GM19238 (cell line): Measurements from ENCODE around the gene RGL3.
A peak's percentile ranks its signal among the peaks of the same experiment; 100 is the strongest.
"Not testable (repeated sequence)": the region's sequence is repeated elsewhere in the genome, so short reads cannot be mapped to it uniquely, and the experiment has no call there.

ENCODE experiments used
- DNase-seq: peaks from one replicate; pipeline ENCODE4 v3.0.0; 2011; ENCODE audit warnings: low spot score; ENCODE audit not compliant: insufficient read length

Gene RGL3

DNA sequence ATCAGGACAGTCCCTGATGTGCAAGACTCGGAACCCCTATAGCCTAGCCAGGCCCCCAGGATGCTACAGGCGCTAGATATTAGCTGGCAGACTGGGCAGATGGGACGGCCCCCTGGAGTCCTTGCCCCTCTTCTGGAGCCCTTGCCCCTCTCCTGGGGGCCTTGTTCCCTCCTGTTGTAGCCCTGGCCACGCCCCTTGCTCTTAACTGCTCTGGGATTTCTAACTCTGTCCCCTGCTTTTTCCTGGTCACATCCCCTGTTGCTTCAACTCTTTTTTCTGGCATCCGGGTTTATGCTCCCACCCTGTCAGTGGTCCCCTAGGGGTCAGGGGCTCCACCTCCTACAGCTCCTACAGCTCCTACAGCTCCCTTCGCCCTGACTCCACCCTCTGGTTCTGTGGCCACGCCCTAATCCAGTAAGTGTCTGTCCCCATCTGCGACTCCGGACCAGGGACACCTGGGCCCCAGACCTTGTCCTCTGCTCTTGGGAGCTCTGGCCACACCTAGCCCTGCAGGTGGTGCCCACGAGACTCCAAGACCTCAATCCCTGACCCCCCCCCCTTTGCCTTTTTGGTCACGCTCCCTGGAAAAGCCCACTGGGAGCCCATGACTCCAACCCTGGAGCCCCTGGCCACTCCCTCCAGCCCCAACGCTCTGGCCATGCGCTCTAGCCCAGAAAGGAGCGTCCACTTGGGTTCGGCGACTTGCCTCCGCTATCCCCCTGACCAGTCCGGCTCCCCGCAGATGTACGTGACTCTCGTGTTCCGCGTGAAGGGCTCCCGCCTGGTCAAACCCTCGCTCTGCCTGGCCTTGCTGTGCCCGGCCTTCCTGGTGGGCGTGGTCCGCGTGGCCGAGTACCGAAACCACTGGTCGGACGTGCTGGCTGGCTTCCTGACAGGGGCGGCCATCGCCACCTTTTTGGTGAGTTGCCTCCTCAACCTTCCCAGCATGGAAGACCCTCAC lies 57.1 kb downstream of the RGL3 start:
- DNase-seq = no peak

DNA sequence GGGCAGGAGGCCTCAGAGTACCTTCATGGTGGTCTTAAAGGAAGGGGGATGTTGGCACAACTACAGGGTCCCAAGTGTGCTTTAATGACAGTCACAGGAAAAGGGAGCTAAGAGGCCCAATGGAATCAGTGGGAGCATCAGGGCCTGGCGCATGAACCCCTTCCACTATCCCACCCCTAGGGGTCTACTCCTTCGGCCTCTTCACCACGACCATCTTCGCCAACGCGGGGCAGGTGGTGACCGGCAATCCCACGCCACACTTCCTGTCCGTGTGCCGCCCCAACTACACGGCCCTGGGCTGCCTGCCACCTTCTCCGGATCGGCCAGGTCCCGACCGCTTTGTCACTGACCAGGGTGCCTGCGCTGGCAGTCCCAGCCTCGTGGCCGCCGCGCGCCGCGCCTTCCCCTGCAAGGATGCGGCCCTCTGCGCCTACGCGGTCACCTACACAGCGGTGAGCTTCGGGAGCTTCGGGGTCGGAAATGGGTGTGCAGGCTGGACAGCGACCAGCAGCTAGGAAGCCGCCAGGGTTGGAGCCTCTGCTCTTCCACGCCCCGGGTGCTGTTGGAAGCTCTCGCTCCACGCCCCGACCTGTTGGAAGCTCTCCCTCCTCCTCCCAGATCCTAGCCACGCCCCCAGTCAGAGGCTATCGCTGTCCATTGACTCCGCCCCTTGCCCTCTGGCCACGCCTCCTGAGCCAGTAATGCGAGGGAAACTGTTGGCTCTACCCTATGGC lies 57.9 kb downstream of the RGL3 start:
- DNase-seq = no peak

DNA sequence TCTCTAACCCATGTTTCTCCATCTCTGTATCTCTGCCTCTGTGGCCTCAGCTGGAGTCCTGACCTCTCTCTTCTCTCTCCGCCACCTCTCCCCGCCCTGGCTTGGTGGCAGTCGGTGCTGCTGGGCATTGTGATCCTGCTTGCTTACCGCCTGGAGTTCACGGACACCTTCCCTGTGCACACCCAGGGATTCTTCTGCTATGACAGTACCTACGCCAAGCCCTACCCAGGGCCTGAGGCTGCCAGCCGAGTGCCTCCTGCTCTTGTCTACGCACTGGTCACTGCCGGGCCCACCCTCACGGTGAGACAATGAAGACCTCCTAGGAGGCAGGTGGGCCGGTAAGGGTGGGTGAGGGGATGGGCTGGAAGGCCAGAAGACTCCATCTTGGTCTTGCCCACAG lies 59.7 kb downstream of the RGL3 start:
- DNase-seq = no peak

DNA sequence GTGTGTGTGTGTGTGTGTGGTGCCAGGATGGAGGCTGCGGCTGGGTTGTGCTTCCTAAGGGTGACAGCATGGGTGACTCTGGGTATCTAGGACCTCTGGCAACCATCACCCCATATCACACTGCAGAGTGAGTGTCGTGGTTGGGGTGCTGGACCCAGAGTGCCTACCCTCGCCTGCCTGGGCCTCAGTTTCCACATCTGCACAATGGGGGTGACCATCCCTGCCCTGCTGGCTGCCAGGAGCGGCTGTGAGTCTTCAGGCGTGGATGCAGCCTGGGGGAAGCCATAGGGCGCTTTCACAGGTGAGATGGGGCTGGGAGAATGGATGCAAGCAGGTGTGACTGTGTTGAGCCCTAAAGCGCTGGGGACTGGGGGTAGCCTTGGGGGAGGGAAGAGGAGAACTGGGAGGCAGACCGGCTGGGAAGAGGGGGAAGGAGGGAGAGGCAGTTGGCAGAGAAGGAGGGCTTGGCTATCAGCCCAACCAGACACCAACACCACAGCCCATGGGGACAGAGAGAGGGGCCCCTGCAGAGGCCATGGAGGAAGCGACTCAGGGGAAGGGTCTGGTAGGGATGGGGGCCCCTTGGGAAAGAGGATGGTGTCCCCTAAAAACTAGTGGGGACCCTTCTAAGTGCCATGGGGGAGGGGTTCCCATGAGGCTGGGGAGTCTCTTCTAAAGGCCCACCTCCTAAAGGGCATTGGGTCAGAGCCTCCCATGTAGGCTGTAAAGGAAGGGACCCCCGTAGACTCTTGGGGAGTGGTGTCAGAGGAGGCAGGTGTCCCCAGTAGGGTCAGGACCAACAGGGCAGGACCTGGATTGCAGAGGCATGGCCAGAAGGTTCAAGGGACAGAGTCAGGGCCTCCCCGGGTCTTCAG lies 62.2 kb downstream of the RGL3 start:
- no peak for DNase-seq

DNA sequence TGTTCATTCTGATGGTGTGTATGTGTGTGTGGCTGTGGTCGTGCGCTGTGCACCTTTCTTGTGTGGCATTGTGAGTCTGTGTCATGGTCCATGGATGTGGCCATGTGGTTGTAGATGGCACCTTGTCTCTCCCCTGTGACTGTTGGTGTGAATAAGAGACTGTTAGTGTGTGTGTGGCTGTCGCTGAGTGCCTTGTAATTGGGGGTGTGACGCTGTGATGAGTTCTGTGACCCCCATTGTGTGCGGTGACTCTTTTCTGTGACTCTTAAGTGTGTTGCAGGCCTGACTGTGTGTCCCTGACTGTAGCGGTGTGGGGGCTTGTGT lies 63.1 kb downstream of the RGL3 start:
- no peak for DNase-seq

DNA sequence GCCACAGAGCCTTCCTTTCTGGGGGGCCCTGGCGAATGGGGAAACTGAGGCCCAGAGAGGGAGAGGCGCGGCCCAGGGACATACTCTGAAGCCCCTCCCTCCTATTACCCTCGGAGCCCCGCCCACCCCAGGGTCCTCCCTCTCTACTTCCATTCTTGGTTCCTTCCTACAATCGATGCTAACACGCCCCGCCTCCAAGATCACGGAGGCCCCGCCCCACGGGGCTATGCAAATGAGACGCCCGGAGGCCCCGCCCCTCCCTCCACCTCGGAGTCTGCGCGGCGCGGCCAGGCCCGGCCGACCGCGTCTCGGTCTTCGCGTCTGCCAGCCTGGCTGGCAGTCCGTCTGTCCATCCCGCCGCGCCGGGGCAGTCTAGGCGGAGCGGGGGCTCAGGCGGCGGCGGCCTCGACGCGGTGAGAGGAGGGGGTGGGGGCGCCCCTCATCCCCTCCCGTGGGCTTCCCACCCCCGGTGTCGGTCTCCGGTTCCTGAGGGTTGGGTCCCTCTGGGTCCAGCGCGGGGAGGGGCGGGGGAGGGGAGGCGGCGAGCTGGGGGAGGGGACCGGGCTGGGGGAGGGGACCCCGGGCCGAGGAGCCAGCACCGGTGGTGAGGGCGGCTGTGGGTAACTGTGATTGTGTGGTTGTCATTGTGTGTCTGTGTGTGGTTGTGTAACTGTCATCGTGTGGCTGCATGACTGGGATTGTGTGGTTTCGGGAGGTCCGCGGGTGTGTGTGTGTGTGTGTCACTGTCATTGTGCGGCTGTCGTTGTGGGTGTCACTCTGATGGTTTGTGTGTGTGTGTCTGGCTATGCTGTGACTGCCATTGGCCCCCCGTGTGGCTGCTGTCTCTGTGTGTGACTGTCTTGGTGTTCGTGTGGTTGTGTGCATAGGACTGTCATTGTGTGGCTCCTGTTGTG lies 63.7 kb downstream of the RGL3 start, which contains the start of gene PLPPR2:
TSS of gene PLPPR2 (plus strand) at position 273 of the 914 bp plus-strand sequence. CDS start 2,242 bp downstream, outside the sequence.
- DNase-seq = peak; percentile 83

DNA sequence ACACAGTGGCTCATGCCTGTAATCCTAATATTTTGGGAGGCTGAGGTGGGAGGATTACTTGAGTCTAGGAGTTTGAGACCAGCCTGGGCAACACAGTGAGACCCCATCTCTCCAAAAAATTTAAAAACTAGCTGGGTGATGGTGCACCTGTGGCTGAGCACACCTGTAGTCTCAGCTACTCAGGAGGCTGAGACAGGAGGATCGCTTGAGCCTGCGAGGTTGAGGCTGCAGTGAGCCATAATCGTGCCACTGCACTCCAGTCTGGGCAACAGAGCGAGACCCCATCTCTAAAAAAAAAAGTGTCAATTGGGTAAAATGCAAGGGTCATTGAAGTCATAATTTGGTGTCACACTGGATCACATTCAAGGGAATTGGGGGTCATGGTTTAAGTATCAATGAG lies 65.0 kb downstream of the RGL3 start:
- not testable (repeated sequence) for DNase-seq

DNA sequence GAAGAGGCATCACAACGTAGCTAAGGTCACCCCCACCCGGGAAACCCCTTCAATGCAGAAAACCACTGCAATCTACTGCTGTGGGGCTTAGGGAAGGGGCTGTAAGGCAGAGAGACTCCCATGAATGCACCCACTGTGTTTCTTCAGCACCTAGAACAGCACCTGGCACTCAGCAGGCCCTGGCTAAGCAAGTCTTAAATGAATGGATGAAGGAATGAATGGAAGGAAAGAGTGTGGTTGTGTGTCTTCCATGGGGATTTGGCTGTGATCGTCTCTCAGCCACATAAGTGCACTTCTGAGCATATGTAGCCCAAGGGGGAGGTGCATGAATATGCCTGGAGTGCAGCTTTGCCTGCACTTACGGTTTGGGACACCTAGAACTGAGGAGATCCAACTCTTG lies 69.9 kb downstream of the RGL3 start:
- no peak for DNase-seq

DNA sequence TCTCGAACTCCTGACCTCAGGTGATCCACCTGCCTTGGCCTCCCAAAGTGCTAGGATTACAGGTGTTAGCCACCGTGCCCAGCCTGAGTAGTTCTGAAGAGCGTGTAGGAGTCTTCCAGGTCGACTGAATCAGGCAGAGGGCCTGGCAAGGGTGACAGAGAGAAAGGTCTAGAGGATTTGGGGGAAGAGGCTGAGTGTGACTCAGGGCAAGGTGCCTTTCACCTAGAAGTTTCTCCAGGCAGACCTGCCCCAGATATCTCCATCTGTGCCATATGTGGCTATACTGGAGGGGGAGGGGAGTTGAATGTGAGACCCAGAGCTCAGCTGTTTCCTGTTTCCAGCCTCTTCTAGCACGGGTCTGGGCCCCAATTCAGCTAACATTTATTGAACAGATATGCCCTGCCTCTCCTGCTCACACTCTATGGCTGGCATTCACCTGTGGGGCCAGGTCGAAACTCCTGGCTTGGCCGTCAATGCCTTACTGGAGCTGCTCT lies 71.5 kb downstream of the RGL3 start:
- no peak for DNase-seq

DNA sequence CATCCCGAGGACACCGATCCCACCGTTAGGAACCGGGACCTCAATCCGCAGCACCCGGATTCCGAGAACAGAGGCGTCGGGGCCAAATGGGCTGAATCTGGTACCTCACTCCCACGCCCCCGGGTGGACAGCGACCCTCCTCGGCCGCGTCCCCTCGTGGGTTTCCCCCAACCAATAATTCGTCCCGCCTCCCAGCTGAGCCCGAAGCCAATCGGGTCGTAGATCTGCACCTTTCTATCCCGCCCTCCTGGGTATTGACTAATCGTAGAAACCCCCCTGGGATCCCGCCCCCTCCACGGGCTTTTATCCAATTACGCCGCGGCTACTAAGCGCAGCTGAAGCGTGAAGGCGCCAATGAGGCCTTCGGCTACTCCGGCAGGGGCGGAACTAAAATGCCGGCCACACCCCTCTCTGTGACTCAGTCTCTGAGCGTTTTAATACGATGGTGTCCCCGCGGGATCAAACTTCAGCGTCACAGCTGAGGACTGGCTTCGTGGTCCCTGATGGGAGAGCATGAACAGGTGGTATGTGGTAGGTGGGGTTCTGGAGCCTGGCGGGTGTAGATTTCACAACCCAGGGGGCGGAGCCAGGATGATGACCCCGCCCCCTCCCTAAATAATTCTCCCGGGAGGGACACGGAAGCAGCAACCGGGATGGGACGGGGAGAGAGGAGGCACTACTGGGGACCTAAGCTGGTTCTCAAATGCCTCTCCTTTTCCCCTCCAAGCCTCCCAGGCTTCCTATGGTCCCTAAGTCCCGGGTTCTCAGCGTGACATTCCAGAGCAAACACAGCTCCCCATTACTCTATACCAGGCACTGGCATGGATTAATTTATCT lies 72.8 kb downstream of the RGL3 start, which contains the start of the genes CCDC159 and TMEM205:
TSS of gene CCDC159 (plus strand) at position 416 of the 837 bp plus-strand sequence. CDS start at position 504, 88 bp downstream.
TSS of gene TMEM205 (minus strand) at position 165 of the 837 bp plus-strand sequence. CDS start 649 bp downstream, outside the sequence.
- peak; percentile 97 for DNase-seq

DNA sequence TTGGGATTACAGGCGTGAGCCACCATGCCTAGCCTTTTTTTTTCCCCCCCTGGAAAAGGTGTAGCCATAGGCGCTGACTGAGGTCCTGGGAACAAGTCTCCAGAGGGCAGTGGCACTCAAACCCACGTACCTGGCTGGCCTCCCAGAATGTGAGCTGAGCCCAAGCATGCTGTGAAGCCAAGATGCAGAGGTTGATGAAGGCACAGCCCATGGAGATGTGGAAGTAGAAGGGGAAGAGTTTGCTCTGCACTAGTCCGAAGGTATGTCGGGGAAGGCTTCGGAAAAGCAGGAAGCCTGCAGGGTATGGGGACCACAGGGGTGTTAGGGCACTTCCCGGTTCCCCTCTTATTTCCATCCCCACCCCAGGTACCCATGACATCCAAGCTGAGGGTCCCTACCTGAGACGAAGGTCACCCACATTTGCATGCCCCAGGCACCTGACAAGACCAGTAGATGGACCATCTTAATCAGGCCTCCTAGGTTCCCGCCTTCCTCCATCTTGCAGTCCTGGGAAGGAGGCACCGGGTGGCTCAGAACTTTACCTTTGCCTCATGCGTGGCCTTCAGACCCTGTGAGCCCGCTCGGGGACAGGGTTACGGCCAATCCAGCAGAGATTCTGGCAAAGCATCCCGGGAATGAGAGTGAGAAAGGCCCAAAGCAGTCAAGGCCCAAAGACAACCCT lies 73.9 kb downstream of the RGL3 start:
- no peak for DNase-seq
